OCI-LY3 (cell line): ENCODE data around the gene PTPRN.

ENCODE experiments used
- H2AFZ ChIP-seq: fragments of 200-600, 300-600 bp; shearing (Covaris generic); 2 replicates; pipeline ENCODE4 v1.6.0; 2014; ENCODE audit warnings: antibody characterized with exemption, low read depth, low read length
- H3K27ac ChIP-seq: fragments of 200-600, 300-600 bp; sonication (generic); 2 replicates; pipeline ENCODE4 v1.5.1; 2014; ENCODE audit warnings: mild to moderate bottlenecking, low read length, moderate library complexity, mixed read lengths
- H3K27me3 ChIP-seq: fragments of 200-600, 300-600 bp; sonication (generic); 2 replicates; pipeline ENCODE4 v1.6.1; 2014; ENCODE audit warnings: low read depth, low read length, mixed read lengths
- H3K36me3 ChIP-seq: fragments of 200-600, 300-600 bp; sonication (generic); replicated peaks from 2 replicates; pipeline ENCODE3; 2014; ENCODE audit warnings: low read depth, low read length, mixed read lengths
- H3K4me1 ChIP-seq: fragments of 300-600, 200-600 bp; sonication (generic); 2 replicates; pipeline ENCODE4 v1.6.1; 2014; ENCODE audit warnings: low read length, mixed read lengths
- H3K4me2 ChIP-seq: fragments of 200-600, 300-600 bp; sonication (generic); 2 replicates; pipeline ENCODE4 v1.6.1; 2014; ENCODE audit warnings: low read length, mixed read lengths
- H3K4me3 ChIP-seq: fragments of 300-600, 200-600 bp; sonication (generic); 2 replicates; pipeline ENCODE4 v1.5.1; 2014; ENCODE audit warnings: antibody characterized with exemption, mild to moderate bottlenecking, low read length, moderate library complexity
- H3K79me2 ChIP-seq: fragments of 300-600, 200-600 bp; shearing (Covaris generic); 2 replicates; pipeline ENCODE4 v1.6.1; 2014; ENCODE audit warnings: mild to moderate bottlenecking, low read length, mixed read lengths
- H3K9ac ChIP-seq: fragments of 300-600, 200-600 bp; shearing (Covaris generic); 2 replicates; pipeline ENCODE4 v1.6.0; 2014; ENCODE audit warnings: mild to moderate bottlenecking, low read length, moderate library complexity
- H3K9me3 ChIP-seq: fragments of 200-600, 300-600 bp; shearing (Covaris generic); 2 replicates; pipeline ENCODE4 v1.6.1; 2014; ENCODE audit warnings: low read length, mixed read lengths; ENCODE audit not compliant: insufficient read depth
- H4K20me1 ChIP-seq: fragments of 200-600, 300-600 bp; sonication (generic); 2 replicates; pipeline ENCODE4 v1.6.1; 2016; ENCODE audit warnings: low read length, mixed read lengths; ENCODE audit not compliant: insufficient read depth
- EZH2phosphoT487 ChIP-seq: fragments of 200-600 bp; shearing (Covaris generic); IDR thresholded peaks from 2 replicates; pipeline ENCODE4 v1.6.1; 2018; ENCODE audit warnings: antibody characterized with exemption, mixed run types, low read depth
- TF ChIP-seq, protein P1 (sequence below): fragments of 200-600, 300-600 bp; sonication (generic); IDR thresholded peaks from 2 replicates; pipeline ENCODE4 v1.5.1; 2014; ENCODE audit warnings: antibody characterized with exemption, low read length, low read depth

The PTPRN gene

GRCh38 chr2:219353129-219353528, 43.9 kb upstream of the PTPRN start:
- Histone ChIP-seq H3K27me3 (peaks cover 19% of the 10 kb centered on the region; the same call in 1 of the 2 replicates), H3K4me3 (no peak overlapping the region), H3K27ac (no peak overlapping the region), H3K4me2 (no peak overlapping the region), H3K79me2 (no peaks in the 10 kb centered on the region), H3K9ac (no peak overlapping the region), H3K36me3 (no peaks in the 10 kb centered on the region), H3K4me1 (peaks cover 11% of the 10 kb centered on the region; the same call in 1 of the 2 replicates), H4K20me1 (no peaks in the 10 kb centered on the region), H3K9me3 (no peaks in the 10 kb centered on the region), H2AFZ (no peak overlapping the region)
- TF ChIP-seq EZH2phosphoT487, result no peak
- TF ChIP-seq, protein P1, sequence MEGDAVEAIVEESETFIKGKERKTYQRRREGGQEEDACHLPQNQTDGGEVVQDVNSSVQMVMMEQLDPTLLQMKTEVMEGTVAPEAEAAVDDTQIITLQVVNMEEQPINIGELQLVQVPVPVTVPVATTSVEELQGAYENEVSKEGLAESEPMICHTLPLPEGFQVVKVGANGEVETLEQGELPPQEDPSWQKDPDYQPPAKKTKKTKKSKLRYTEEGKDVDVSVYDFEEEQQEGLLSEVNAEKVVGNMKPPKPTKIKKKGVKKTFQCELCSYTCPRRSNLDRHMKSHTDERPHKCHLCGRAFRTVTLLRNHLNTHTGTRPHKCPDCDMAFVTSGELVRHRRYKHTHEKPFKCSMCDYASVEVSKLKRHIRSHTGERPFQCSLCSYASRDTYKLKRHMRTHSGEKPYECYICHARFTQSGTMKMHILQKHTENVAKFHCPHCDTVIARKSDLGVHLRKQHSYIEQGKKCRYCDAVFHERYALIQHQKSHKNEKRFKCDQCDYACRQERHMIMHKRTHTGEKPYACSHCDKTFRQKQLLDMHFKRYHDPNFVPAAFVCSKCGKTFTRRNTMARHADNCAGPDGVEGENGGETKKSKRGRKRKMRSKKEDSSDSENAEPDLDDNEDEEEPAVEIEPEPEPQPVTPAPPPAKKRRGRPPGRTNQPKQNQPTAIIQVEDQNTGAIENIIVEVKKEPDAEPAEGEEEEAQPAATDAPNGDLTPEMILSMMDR, result no peak

GRCh38 chr2:219352448-219353023, 43.3 kb upstream of the PTPRN start:
- H3K4me2 ChIP-seq, result peak overlapping the region; percentile 36; the same call in 1 of the 2 replicates
- no peaks in the 10 kb centered on the region for H3K9me3 ChIP-seq
- no peak overlapping the region for H3K27ac ChIP-seq
- H3K4me1 ChIP-seq, result peaks cover 11% of the 10 kb centered on the region; the same call in 1 of the 2 replicates
- no peaks in the 10 kb centered on the region for H4K20me1 ChIP-seq
- H3K36me3 ChIP-seq, result no peaks in the 10 kb centered on the region
- TF ChIP-seq, protein P1, result peak; percentile 74
- no peak for TF ChIP-seq EZH2phosphoT487
- no peak overlapping the region for H3K9ac ChIP-seq
- no peak overlapping the region for H3K4me3 ChIP-seq
- no peaks in the 10 kb centered on the region for H3K79me2 ChIP-seq
- no peak overlapping the region for H2AFZ ChIP-seq
- peaks cover 19% of the 10 kb centered on the region; the same call in 1 of the 2 replicates for H3K27me3 ChIP-seq

- TF ChIP-seq, protein P1, result no peak
- TF ChIP-seq EZH2phosphoT487, result no peak
These were observed 41.6 kb upstream of the PTPRN start for GRCh38 chr2:219350710-219351221.

DNA sequence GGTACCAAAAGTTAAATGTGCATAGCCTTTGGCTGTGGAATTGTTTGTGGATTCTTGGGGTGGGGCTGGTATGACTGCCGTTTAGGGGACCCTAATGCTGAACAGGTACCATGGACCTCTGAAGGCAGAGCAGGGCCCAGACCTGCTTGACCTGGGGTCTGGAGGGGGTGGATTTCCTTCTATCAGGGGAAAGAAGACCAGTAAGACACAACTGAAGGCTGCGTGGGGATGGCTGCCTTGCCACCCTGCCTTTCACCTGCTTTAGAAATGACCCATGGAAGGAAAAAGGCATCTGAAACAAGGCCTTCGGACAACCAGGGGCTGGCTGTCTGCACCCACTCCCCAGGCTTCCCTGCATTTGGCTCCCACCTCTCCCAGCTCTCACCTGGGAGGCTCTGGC, 41.0 kb upstream of the PTPRN start:
- TF ChIP-seq EZH2phosphoT487, result no peak
- TF ChIP-seq, protein P1, result no peak
- Histone ChIP-seq H3K4me2 (no peak overlapping the region), H3K9me3 (no peaks in the 10 kb centered on the region), H3K27ac (no peak overlapping the region), H3K4me3 (no peak overlapping the region), H3K9ac (no peak overlapping the region), H3K27me3 (peaks cover 19% of the 10 kb centered on the region; the same call in 1 of the 2 replicates), H3K79me2 (no peaks in the 10 kb centered on the region), H2AFZ (no peak overlapping the region), H3K36me3 (no peaks in the 10 kb centered on the region), H4K20me1 (no peaks in the 10 kb centered on the region), H3K4me1 (peaks cover 11% of the 10 kb centered on the region; the same call in 1 of the 2 replicates)

More at GRCh38 chr2:219350710-219351221, 41.6 kb upstream of the PTPRN start:
- Histone ChIP-seq H3K4me1 (peaks cover 11% of the 10 kb centered on the region; the same call in 1 of the 2 replicates), H2AFZ (no peak overlapping the region), H4K20me1 (no peaks in the 10 kb centered on the region), H3K4me2 (no peak overlapping the region), H3K79me2 (no peaks in the 10 kb centered on the region), H3K9me3 (no peaks in the 10 kb centered on the region), H3K4me3 (no peak overlapping the region), H3K27ac (no peak overlapping the region), H3K36me3 (no peaks in the 10 kb centered on the region), H3K27me3 (peaks cover 19% of the 10 kb centered on the region; the same call in 1 of the 2 replicates), H3K9ac (no peak overlapping the region)
